Erythroblast (primary cell): ENCODE measurements around the gene ORM2.

Experiments
- GATA1 ChIP-seq: IDR thresholded peaks from 2 replicates; pipeline ENCODE4 v1.6.1; 2011; ENCODE audit warnings: low read depth, mild to moderate bottlenecking, control low read depth, low read length, moderate library complexity
- POLR2A ChIP-seq: IDR thresholded peaks from 2 replicates; pipeline ENCODE4 v1.6.1; 2011; ENCODE audit warnings: mild to moderate bottlenecking, low read length

DNA sequence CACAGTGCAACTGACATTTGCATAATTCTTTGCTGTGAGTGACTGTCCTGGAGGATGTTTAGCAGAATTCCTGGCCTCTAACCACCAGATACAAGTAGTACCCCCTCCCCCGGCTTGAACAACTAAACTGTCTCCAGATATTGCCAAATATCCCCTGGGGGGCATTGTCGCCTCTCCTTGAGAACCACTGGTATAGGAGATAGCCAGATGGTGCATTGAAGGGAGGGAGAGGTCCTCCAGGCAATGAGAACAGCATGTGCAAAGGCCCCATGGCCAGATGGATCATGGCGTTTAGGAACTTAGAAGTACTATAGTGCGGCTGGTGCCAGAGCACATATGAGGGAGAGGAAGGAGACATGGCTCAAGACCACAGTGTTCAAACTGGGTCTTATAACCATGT, 25.7 kb upstream of the ORM2 start:
- no peak for TF ChIP-seq POLR2A
- no peak for TF ChIP-seq GATA1
